ENCODE data around the gene DRC1. TPM values are rescaled to one million over a fixed set of nuclear protein-coding genes. Genes with fewer than 3 reads are reported as not detected.

Gene DRC1
- total and polyA plus RNA-seq, 8 donors: 0.19 to 0.54 TPM; not detected in 6

DNA sequence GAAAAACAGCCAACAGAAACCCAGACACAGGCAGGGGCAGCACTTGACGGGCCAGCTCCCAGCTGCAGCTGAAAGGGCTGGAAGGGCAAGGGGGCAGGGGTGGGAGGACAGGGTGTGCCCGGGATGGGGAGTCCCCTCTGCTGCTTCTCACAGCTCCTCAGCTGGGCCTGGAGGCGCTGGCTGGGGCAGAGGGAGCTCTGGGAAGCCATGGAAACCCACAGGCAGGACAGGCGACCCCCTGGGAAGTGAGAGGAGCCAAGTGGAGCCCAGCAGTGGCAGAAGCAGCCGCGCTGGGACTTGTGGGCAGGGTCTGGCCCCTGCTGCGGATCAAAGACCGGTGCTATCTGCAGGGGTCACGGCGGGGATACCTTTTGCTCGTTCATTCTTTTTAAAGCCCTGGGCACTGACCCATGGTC is 55.5 kb downstream of the DRC1 start:
- ATAC-seq (no peak), FAIRE-seq (no peak), DNase-seq (peak in 1 of 6 donors; percentile 47)
- H3K27ac ChIP-seq: no peak overlapping the region
- no peaks in the 10 kb centered on the region for H3K4me1 ChIP-seq
- H3K27me3 ChIP-seq: no peaks in the 10 kb centered on the region
- H3K4me3 ChIP-seq: no peak overlapping the region
- intact Hi-C loops (cut with DNase I): no loop called here
- H3K9me3 ChIP-seq: no peaks in the 10 kb centered on the region
- TF ChIP-seq, protein P1, sequence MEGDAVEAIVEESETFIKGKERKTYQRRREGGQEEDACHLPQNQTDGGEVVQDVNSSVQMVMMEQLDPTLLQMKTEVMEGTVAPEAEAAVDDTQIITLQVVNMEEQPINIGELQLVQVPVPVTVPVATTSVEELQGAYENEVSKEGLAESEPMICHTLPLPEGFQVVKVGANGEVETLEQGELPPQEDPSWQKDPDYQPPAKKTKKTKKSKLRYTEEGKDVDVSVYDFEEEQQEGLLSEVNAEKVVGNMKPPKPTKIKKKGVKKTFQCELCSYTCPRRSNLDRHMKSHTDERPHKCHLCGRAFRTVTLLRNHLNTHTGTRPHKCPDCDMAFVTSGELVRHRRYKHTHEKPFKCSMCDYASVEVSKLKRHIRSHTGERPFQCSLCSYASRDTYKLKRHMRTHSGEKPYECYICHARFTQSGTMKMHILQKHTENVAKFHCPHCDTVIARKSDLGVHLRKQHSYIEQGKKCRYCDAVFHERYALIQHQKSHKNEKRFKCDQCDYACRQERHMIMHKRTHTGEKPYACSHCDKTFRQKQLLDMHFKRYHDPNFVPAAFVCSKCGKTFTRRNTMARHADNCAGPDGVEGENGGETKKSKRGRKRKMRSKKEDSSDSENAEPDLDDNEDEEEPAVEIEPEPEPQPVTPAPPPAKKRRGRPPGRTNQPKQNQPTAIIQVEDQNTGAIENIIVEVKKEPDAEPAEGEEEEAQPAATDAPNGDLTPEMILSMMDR (IDR thresholded peaks at IDR 0.05): no peak
- WGBS, 2 donors: 85 to 87% methylated on average over 11 of the region's 11 CpGs
- H3K36me3 ChIP-seq: no peaks in the 10 kb centered on the region

DNA sequence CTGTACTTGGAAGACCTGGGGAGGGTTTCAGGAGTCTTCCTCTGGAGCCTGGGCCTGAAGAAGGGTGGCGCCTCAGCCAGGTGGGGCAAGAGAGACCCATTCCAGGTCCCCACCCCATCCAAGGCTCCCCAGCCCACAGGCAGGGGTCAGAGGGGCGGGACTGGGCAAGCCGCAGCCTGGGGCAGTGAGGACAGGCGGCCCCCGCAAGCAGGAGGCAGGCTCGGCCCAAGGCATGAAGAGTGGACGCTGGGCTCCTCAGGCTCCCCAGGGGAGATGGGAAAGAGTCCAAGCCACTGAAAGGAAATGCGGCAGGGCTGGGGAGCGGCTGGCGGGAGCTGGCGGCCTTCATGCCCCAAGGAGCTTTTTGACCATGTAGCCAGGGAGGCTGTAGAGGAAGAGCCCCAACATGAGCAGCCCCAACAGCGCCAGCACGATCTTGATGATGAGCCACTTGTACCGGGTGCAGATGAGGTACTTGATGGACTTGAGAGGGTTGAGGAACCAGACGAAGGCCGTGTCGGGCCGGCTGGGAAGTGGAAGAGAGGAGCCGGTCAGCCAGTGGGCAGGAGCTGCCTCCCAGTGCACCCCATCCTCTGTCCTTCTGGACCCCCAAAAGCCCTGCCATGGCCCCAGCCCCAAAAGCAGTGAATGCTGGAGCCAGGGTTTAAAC is 56.1 kb downstream of the DRC1 start:
- intact Hi-C loops (cut with DNase I): no loop called here
- TF ChIP-seq, protein P1 (IDR thresholded peaks at IDR 0.05): no peak
- Histone ChIP-seq H3K36me3 (no peaks in the 10 kb centered on the region), H3K27ac (no peak overlapping the region), H3K4me3 (no peak overlapping the region), H3K4me1 (no peaks in the 10 kb centered on the region), H3K27me3 (no peaks in the 10 kb centered on the region), H3K9me3 (no peaks in the 10 kb centered on the region)
- FAIRE-seq (no peak), DNase-seq (peak in 2 of 6 donors; percentile 44 to 55), ATAC-seq (no peak)
- WGBS, 2 donors: 91 to 96% methylated on average over 17 to 19 of the region's 19 CpGs

DNA sequence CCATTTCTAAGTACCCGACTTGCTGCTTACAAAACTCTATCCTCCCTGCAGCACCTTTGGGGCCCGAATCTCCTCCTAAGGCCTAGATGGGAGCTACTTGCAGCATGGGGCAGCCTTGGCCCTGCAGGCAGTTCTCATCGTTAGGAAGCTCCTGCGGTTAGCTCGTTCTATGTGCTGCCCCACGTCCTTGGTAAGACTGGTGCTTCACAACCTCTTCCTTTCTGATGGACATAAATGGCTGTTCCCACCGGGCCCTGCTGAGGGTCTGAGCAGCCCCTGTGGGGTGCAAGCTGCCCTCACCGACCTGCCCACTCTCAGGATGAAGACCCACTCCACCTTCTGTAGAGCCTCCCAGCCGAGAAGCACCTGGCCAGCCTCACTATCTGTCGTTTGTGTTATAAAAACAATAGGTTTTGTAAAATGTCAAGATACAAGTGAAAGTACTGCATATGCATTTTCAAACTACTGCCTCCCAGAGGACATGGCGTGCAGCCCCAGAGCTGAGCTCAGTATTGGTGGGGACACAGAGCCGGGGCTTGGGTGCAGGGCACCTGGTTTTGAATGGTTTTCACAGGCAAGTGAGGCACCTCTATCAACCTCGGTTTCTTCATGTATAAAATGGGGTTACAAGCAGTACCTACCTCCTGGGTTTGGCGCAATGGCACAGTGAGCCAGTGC is 56.8 kb downstream of the DRC1 start:
- intact Hi-C loops (cut with DNase I): no loop called here
- peak in 1 of 6 donors; percentile 41 for DNase-seq
- Histone ChIP-seq H3K4me3 (no peak overlapping the region), H3K36me3 (no peaks in the 10 kb centered on the region), H3K27me3 (no peaks in the 10 kb centered on the region), H3K9me3 (no peaks in the 10 kb centered on the region), H3K4me1 (no peaks in the 10 kb centered on the region), H3K27ac (no peak overlapping the region)
- FAIRE-seq: no peak
- TF ChIP-seq, protein P1 (IDR thresholded peaks at IDR 0.05): no peak
- 85 to 90% methylated on average over 14 of the region's 14 CpGs for WGBS, 2 donors
- no peak for ATAC-seq

DNA sequence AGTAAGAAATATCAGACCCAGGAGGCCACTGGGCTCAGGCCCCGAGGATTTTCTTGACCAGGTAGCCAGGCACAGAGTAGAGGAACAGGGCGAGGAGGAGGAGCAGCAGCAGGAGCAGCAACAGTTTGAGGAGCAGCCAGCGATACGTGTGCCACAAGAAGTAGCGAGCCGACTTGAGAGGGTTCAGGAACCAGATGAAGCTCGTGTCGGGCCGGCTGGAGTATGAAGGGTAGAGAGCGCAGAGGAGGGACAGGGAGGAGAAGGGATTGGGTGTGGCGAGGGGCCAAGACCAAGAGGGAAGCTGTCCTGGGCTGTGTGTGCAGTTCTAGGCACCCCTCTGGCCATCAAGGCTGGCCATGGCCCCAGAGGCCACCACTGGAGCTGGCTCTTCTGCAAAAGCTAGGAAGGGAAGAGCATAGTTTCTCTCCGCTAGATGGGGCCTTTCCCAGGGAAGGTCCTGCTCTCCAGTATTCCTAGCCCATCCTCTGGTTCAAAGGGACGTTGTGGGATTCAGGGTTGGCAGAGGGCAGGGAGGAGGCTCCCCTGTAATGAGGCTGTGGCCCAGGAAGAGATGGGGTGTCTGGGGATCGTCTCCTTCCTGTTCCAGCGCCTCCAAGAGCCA is 58.4 kb downstream of the DRC1 start:
- no peak overlapping the region for H3K27ac ChIP-seq
- H3K4me3 ChIP-seq: no peak overlapping the region
- ATAC-seq (no peak), FAIRE-seq (no peak), DNase-seq (peak in 2 of 6 donors; percentile 10 to 43)
- TF ChIP-seq, protein P1 (IDR thresholded peaks at IDR 0.05): no peak
- 82 to 83% methylated on average over 15 of the region's 15 CpGs for WGBS, 2 donors
- no peaks in the 10 kb centered on the region for H3K9me3 ChIP-seq
- no peaks in the 10 kb centered on the region for H3K27me3 ChIP-seq
- H3K36me3 ChIP-seq: no peaks in the 10 kb centered on the region
- no peaks in the 10 kb centered on the region for H3K4me1 ChIP-seq
- intact Hi-C loops (cut with DNase I): no loop called here

Measured in pancreas (tissue), 10 donors.